ENCODE data around the gene CHPT1. TPM values are rescaled to one million over a fixed set of nuclear protein-coding genes. Genes with fewer than 3 reads are reported as not detected.

The CHPT1 gene
- total RNA-seq, 1 experiment from 2014 or later: 28.1 TPM

DNA sequence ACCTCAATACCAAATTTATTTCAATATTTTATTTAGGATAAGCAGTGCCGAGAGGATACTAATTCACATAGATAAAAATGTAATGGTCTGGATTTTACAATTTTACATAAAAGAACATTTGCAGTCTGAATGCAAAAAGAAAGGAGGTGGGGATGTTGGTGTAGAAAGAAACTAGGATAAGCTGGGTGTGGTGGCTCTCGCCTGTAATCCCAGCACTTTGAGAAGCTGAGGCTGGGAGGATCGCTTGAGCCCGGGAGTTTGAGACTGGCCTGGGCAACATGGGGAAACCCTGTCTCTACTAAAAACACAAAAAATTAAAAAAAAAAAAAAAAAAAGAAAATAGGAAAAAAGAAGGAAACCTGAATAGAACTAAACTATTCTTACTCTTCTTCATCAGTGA is 25.0 kb downstream of the CHPT1 start:
- intact Hi-C loops (cut with micrococcal nuclease): no loop called here
- POLR2A ChIA-PET: interaction anchor here (1.2 kb wide), 1 partner anchor 24 kb away, joined by 3 read pairs; no protein-coding TSS in a partner anchor
- no peaks in the 10 kb centered on the region for H3K27me3 Mint-ChIP-seq (ENCODE audit: insufficient read depth, unreplicated experiment)
- H3K4me3 Mint-ChIP-seq (ENCODE audit: unreplicated experiment): no peak overlapping the region
- BruUV-seq (replicated peaks): no TSS peak
- no peaks in the 10 kb centered on the region for H3K9me3 Mint-ChIP-seq (ENCODE audit: unreplicated experiment)
- no peak overlapping the region for H3K27ac Mint-ChIP-seq (ENCODE audit: low read depth, unreplicated experiment)
- H3K36me3 Mint-ChIP-seq (ENCODE audit: insufficient read depth, unreplicated experiment): peaks cover 69% of the 10 kb centered on the region
- TF ChIP-seq, protein P1, sequence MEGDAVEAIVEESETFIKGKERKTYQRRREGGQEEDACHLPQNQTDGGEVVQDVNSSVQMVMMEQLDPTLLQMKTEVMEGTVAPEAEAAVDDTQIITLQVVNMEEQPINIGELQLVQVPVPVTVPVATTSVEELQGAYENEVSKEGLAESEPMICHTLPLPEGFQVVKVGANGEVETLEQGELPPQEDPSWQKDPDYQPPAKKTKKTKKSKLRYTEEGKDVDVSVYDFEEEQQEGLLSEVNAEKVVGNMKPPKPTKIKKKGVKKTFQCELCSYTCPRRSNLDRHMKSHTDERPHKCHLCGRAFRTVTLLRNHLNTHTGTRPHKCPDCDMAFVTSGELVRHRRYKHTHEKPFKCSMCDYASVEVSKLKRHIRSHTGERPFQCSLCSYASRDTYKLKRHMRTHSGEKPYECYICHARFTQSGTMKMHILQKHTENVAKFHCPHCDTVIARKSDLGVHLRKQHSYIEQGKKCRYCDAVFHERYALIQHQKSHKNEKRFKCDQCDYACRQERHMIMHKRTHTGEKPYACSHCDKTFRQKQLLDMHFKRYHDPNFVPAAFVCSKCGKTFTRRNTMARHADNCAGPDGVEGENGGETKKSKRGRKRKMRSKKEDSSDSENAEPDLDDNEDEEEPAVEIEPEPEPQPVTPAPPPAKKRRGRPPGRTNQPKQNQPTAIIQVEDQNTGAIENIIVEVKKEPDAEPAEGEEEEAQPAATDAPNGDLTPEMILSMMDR (IDR thresholded peaks at IDR 0.05; ENCODE audit: unreplicated experiment): no peak
- no peaks in the 10 kb centered on the region for H3K4me1 Mint-ChIP-seq (ENCODE audit: insufficient read depth, unreplicated experiment)
- DNase-seq (ENCODE audit: unreplicated experiment): no peak
- CTCF ChIA-PET: interaction anchor here (1.2 kb wide), 1 partner anchor 151 kb away, joined by 3 read pairs; no protein-coding TSS in a partner anchor

DNA sequence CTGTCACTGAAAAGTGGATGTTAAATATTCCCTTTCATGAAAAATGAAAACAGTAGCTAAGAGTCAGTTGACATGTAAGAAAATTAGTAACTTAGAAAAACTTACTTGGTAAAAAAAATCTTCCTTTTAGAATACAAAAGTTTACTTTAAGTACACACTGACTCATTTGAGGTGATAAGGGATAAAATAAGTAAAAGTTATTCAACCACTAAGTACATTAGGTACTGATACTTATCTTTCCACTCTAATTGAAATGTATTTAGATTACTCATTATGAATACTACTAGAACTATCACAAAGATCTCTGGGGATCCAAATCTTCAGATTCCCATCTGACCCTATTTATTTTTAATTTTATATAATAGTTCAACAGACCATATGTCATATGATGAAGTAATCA is 29.7 kb downstream of the CHPT1 start:
- no peak for DNase-seq (ENCODE audit: unreplicated experiment)
- POLR2A ChIA-PET: no interaction called here
- peaks cover 56% of the 10 kb centered on the region for H3K36me3 Mint-ChIP-seq (ENCODE audit: insufficient read depth, unreplicated experiment)
- H3K9me3 Mint-ChIP-seq (ENCODE audit: unreplicated experiment): no peaks in the 10 kb centered on the region
- CTCF ChIA-PET: no interaction called here
- intact Hi-C loops (cut with micrococcal nuclease): no loop called here
- no peaks in the 10 kb centered on the region for H3K27me3 Mint-ChIP-seq (ENCODE audit: insufficient read depth, unreplicated experiment)
- H3K4me1 Mint-ChIP-seq (ENCODE audit: insufficient read depth, unreplicated experiment): no peaks in the 10 kb centered on the region
- no peak overlapping the region for H3K27ac Mint-ChIP-seq (ENCODE audit: low read depth, unreplicated experiment)
- no TSS peak for BruUV-seq (replicated peaks)
- H3K4me3 Mint-ChIP-seq (ENCODE audit: unreplicated experiment): no peak overlapping the region
- TF ChIP-seq, protein P1 (IDR thresholded peaks at IDR 0.05; ENCODE audit: unreplicated experiment): no peak

DNA sequence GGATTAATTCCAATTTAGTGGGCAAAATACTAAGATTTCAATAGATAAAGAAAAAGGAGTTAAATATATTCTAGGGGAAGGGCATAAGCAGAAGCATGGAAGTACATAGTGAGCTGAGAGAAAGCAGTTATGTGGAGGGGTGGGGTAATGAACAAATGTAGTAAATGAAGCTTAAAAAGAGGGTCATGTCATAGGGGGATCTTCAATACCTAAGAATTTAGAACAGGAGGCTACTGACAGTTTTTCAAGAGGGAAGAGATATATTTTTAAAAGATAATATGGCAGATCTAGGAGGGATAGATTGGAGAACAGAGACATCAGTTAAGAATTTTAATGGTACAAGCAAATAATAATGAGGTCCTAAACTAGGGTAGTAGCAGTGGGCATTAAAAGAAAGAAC is 32.4 kb downstream of the CHPT1 start:
- Mint-ChIP-seq H3K9me3 (ENCODE audit: unreplicated experiment) (no peaks in the 10 kb centered on the region), H3K4me3 (ENCODE audit: unreplicated experiment) (no peak overlapping the region), H3K36me3 (ENCODE audit: insufficient read depth, unreplicated experiment) (peaks cover 54% of the 10 kb centered on the region), H3K27ac (ENCODE audit: low read depth, unreplicated experiment) (no peak overlapping the region), H3K27me3 (ENCODE audit: insufficient read depth, unreplicated experiment) (no peaks in the 10 kb centered on the region), H3K4me1 (ENCODE audit: insufficient read depth, unreplicated experiment) (no peaks in the 10 kb centered on the region)
- DNase-seq (ENCODE audit: unreplicated experiment): no peak
- no TSS peak for BruUV-seq (replicated peaks)
- TF ChIP-seq, protein P1 (IDR thresholded peaks at IDR 0.05; ENCODE audit: unreplicated experiment): no peak
- intact Hi-C loops (cut with micrococcal nuclease): no loop called here
- POLR2A ChIA-PET: no interaction called here
- CTCF ChIA-PET: interaction anchor here (0.5 to 0.6 kb wide), 2 partner anchors 240 to 310 kb away, joined by 3 read pairs; no protein-coding TSS in a partner anchor

DNA sequence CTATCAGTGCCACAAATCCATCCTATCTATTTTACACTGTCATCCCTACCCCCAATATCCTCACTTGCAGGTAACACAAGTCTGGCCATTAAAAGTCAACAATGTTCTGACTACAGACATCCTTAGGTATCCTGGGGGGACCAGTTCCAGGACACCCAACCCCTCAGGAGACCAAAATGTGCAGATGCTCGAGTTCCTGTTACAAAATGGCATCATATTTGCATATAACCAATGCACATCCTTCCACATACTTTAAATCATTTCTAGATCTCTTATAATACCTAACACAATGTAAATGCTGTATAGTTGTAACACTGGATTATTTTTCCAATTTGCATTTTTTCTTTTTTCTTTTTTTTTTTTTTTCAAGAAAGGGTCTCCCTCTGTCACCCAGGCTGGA is 34.9 kb downstream of the CHPT1 start:
- H3K4me1 Mint-ChIP-seq (ENCODE audit: insufficient read depth, unreplicated experiment): no peaks in the 10 kb centered on the region
- TF ChIP-seq, protein P1 (IDR thresholded peaks at IDR 0.05; ENCODE audit: unreplicated experiment): no peak
- H3K27me3 Mint-ChIP-seq (ENCODE audit: insufficient read depth, unreplicated experiment): no peaks in the 10 kb centered on the region
- H3K36me3 Mint-ChIP-seq (ENCODE audit: insufficient read depth, unreplicated experiment): peaks cover 42% of the 10 kb centered on the region
- ChIA-PET POLR2A (no interaction called here), CTCF (no interaction called here)
- no peak overlapping the region for H3K4me3 Mint-ChIP-seq (ENCODE audit: unreplicated experiment)
- no TSS peak for BruUV-seq (replicated peaks)
- intact Hi-C loops (cut with micrococcal nuclease): no loop called here
- H3K9me3 Mint-ChIP-seq (ENCODE audit: unreplicated experiment): no peaks in the 10 kb centered on the region
- no peak for DNase-seq (ENCODE audit: unreplicated experiment)
- H3K27ac Mint-ChIP-seq (ENCODE audit: low read depth, unreplicated experiment): no peak overlapping the region

Data from MCF 10A (cell line).